ENCODE measurements around the gene SIGMAR1. TPM values are rescaled to one million over a fixed set of nuclear protein-coding genes. Genes with fewer than 3 reads are reported as not detected.

The SIGMAR1 gene
- total RNA-seq, 6 donors from 2014 or later, result 26.7 to 52.9 (median 43.0) TPM

DNA sequence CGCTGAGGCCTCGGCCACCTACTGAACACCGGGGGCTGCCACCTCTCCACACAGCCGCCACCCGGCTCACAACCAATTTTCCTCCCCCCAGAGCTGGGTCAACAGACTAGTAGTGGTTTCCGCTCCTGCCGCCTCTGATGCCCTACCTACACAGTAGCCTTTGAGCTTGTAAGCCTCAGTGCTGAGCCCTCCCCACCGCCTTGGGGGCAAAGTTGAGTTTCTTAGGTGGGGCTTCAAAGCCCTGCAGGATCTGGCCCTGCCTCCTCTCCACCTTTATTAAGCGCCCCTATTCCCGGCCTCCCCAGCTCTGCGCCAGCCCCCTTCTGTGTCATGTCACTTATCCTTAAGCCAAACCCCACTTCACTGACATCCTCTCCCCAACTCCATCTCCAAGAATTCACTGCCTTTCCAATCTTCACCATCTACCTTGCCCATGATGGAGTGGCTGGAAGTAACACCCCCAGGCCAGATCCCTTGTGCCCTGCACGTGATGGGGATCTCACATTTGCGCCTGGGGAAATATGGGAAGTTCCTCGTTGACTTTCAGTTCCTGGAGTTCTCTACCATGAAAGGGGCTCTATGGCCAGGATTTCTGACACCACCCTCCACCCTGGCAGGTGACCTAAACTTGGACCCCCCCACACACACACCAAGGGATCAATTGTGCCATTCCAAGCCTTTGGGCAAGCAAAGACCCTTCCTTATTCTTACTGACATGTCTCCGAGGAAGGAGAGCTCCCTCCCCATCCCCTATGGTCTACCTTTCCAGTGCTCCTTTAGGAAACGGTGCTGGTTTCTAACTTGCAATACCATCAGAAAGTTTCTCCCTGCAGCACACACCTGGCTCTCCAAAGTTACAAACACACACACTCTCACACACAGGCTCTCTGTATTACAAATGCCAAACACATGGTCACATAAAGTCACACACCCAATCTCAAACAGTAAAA lies 45.4 kb downstream of the SIGMAR1 start:
- Histone ChIP-seq H3K36me3 (no peaks in the 10 kb centered on the region), H3K27ac (no peak overlapping the region), H3K27me3 (peaks cover 0 to 49% (median 24%) of the 10 kb centered on the region in 4 donors), H3K4me3 (peak overlapping the region in 1 of 4 donors; percentile 53), H3K4me1 (peaks cover 41 to 48% (median 42%) of the 10 kb centered on the region in 4 donors), H3K9me3 (no peaks in the 10 kb centered on the region)
- no peak for ATAC-seq (ENCODE audit: low FRiP score in 2 of 2)
- TF ChIP-seq POLR2AphosphoS5 (IDR thresholded peaks at IDR 0.05), result no peak
- no peak for TF ChIP-seq EP300 (IDR thresholded peaks at IDR 0.05)
- TF ChIP-seq, protein P1, sequence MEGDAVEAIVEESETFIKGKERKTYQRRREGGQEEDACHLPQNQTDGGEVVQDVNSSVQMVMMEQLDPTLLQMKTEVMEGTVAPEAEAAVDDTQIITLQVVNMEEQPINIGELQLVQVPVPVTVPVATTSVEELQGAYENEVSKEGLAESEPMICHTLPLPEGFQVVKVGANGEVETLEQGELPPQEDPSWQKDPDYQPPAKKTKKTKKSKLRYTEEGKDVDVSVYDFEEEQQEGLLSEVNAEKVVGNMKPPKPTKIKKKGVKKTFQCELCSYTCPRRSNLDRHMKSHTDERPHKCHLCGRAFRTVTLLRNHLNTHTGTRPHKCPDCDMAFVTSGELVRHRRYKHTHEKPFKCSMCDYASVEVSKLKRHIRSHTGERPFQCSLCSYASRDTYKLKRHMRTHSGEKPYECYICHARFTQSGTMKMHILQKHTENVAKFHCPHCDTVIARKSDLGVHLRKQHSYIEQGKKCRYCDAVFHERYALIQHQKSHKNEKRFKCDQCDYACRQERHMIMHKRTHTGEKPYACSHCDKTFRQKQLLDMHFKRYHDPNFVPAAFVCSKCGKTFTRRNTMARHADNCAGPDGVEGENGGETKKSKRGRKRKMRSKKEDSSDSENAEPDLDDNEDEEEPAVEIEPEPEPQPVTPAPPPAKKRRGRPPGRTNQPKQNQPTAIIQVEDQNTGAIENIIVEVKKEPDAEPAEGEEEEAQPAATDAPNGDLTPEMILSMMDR (IDR thresholded peaks at IDR 0.05), result no peak
- no peak for TF ChIP-seq POLR2A (IDR thresholded peaks at IDR 0.05)
- DNase-seq, result no peak
- WGBS, 2 donors, result 22 to 23% methylated on average over 15 to 16 of the region's 16 CpGs

DNA sequence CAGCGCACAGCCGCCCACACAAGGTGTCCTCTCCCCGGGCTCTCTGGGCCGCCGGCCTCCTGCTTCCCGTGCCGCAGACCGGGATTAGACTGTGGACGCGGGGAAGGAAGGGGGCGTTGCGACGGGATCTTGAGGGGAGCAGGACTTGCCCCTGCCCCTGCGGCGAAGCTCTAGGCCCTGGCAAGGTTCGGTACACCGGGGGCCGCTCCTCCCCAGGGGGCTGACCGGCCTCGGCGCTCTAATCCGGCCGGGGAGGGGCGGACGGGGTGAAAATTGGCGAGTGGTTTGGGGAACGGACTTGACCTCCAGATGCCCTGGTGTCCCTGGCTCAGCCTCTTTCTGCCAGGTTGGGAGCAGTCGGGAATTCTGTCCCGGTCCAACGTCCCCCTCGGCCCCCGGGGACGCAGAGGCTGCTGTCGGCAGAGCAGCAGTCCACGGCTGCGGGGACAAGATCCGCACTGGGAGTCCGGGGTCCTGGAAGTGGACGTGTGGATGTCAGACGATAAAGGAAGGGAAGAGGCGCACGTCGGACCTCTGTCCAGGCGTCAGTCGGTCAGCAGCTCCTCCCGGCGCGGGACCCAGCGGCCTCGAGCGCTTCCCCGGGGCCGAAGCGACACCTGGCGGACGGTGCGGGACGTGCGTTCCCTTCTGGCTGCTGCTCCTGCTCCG lies 46.2 kb downstream of the SIGMAR1 start:
- WGBS, 2 donors, result 3 to 8% methylated on average over 18 to 53 of the region's 60 CpGs
- ATAC-seq (ENCODE audit: low FRiP score in 2 of 2), result peak; percentile 93 to 95

DNA sequence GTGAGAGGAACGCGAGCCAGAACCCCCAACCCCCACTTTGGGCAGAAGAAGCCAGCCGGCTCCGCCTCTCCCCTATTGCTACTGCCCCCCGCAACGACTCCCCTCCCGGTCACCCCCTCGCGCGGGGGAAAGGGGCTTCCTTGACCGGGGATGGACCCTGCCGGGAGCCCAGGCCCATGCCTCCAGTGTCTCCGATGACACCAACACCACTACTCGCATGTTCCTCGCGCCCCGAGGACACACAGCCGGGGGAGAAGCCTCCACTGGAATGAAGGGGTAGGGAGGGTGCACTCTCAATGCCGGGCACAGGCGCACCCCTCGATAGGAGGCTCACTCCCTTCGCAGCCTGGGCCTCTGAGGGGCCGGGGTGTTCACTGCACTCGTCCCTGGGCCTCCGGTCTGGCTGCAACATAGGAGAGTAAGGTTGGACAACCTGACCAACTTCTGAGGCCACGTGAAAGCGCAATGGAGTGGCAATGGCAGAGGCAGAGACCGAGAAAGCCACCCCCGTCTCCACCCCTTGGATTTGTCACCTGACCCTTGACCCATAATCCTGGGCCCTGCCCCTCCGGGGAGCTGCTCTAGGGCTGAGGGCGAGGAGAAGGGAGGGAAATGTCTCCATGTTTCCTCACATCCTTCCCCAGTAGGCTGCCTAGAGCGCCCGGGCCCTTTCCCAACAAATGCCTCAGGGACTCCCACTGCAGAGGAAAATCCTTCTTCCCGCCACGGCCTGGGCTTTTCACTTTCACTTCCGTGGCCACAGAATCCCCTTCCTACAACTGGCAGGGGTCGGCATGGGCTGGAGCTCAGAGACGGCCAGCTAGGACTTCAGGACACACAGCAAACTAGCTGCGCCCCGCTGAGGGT lies 47.0 kb downstream of the SIGMAR1 start:
- no peaks in the 10 kb centered on the region for H3K9me3 ChIP-seq
- 11 to 16% methylated on average over 16 to 30 of the region's 40 CpGs for WGBS, 2 donors
- peak overlapping the region; percentile 24 to 53 (median 44) for H3K4me3 ChIP-seq
- H3K27ac ChIP-seq, result peak overlapping the region in 1 of 4 donors; percentile 17
- peaks cover 0 to 58% (median 24%) of the 10 kb centered on the region in 4 donors for H3K27me3 ChIP-seq
- no peaks in the 10 kb centered on the region for H3K36me3 ChIP-seq
- peaks cover 41 to 48% (median 42%) of the 10 kb centered on the region in 4 donors for H3K4me1 ChIP-seq
- peak; percentile 2 to 24 for ATAC-seq (ENCODE audit: low FRiP score in 2 of 2)
- no peak for TF ChIP-seq POLR2AphosphoS5 (IDR thresholded peaks at IDR 0.05)
- TF ChIP-seq, protein P1 (IDR thresholded peaks at IDR 0.05), result no peak
- no peak for TF ChIP-seq POLR2A (IDR thresholded peaks at IDR 0.05)
- no peak for TF ChIP-seq EP300 (IDR thresholded peaks at IDR 0.05)
- peak in 1 of 2 donors; percentile 59 for DNase-seq

More for the DNA sequence above, 46.2 kb downstream of the SIGMAR1 start:
- TF ChIP-seq EP300 (IDR thresholded peaks at IDR 0.05), result no peak
- TF ChIP-seq, protein P1 (IDR thresholded peaks at IDR 0.05), result peak; percentile 89 to 97 (median 94)
- no peak for TF ChIP-seq POLR2A (IDR thresholded peaks at IDR 0.05)
- TF ChIP-seq POLR2AphosphoS5 (IDR thresholded peaks at IDR 0.05), result no peak
- Histone ChIP-seq H3K27me3 (peaks cover 0 to 52% (median 24%) of the 10 kb centered on the region in 4 donors), H3K9me3 (no peaks in the 10 kb centered on the region), H3K4me3 (peak overlapping the region; percentile 24 to 53 (median 34)), H3K27ac (peak overlapping the region in 1 of 4 donors; percentile 17), H3K36me3 (no peaks in the 10 kb centered on the region), H3K4me1 (peaks cover 41 to 48% (median 42%) of the 10 kb centered on the region in 4 donors)
- peak; percentile 84 to 98 for DNase-seq

DNA sequence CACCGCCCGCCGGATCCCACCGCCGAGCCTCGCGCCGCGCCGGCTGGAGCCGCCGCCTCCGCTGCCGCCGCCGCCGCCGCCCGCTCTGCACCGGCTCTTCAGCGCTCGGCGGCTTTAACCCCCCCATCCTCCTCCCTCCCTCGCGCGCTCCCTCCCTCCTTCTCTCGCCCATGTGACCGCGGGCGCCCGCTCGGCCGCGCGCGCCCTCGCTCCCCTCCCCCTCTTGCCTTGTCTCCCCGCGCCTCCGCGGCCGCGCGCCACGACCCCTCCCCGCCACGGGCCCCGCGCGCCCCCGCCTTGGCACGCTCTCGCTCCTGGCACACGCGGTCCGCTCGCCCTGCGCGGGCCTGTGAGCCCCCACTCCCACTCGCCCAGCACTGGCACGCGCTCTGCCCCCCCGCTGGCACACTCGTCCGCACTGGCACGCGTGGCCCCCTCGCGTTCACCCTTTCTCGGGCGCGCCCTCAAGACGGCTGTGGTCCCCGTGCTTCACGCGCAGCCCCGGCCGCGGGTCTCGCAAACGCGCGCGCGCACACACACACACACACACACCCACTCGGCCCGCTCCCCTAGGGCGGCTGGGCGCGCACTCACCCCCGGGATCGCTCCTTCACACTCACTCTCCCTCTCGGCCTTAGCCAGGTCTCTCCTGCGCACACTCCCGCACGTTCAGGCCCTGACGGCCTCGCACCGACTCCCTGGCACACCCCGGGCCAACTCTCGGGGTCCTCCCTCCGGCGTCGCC lies 47.8 kb downstream of the SIGMAR1 start, which contains the start of gene CNTFR:
CNTFR (minus strand) TSS at position 89 of the 745 bp plus-strand sequence. CDS start 20,743 bp downstream, outside the sequence.
- Histone ChIP-seq H3K4me3 (peak within 1 kb of the TSS in 3 of 4 donors; percentile 42 to 53 (median 46)), H3K36me3 (no peaks in the 10 kb centered on the region), H3K4me1 (peaks cover 41 to 48% (median 42%) of the 10 kb centered on the region in 4 donors), H3K27me3 (peaks cover 0 to 58% (median 24%) of the 10 kb centered on the region in 4 donors), H3K9me3 (no peaks in the 10 kb centered on the region), H3K27ac (no peak within 1 kb of the TSS)
- DNase-seq, result peak in 1 of 2 donors; percentile 88
- WGBS, 2 donors, result 1 to 4% methylated on average over 5 to 90 of the region's 104 CpGs
- ATAC-seq (ENCODE audit: low FRiP score in 2 of 2), result no peak
- TF ChIP-seq POLR2AphosphoS5 (IDR thresholded peaks at IDR 0.05) (no peak), POLR2A (IDR thresholded peaks at IDR 0.05) (no peak), EP300 (IDR thresholded peaks at IDR 0.05) (no peak)
- TF ChIP-seq, protein P1 (IDR thresholded peaks at IDR 0.05), result no peak

Measured in upper lobe of left lung (tissue), 6 donors.